Neural crest cell (in vitro differentiated cells): ENCODE data around the gene NOS1AP. TPM values are rescaled to one million over a fixed set of nuclear protein-coding genes. Genes with fewer than 3 reads are reported as not detected.

Source experiments
- DNase-seq: peaks from one replicate; pipeline ENCODE4 v3.0.0; 2021; ENCODE audit warnings: low read depth, mixed read lengths, low spot score
- H3K27ac Mint-ChIP-seq: one replicate; pipeline ENCODE4 v1.8.0; 2021; ENCODE audit warnings: mild to moderate bottlenecking, mixed read lengths; ENCODE audit not compliant: unreplicated experiment
- H3K27me3 Mint-ChIP-seq: 2 replicates; pipeline ENCODE4 v1.8.0; 2021; ENCODE audit warnings: low read depth, mild to moderate bottlenecking, mixed read lengths
- H3K36me3 Mint-ChIP-seq: 2 replicates; pipeline ENCODE4 v1.8.0; 2021; ENCODE audit warnings: low read depth, mild to moderate bottlenecking, mixed read lengths
- H3K4me1 Mint-ChIP-seq: 2 replicates; pipeline ENCODE4 v1.8.0; 2021; ENCODE audit warnings: mixed read lengths
- H3K4me3 Mint-ChIP-seq: one replicate; pipeline ENCODE4 v1.8.0; 2021; ENCODE audit warnings: mild to moderate bottlenecking, mixed read lengths
- H3K9me3 Mint-ChIP-seq: 2 replicates; pipeline ENCODE4 v1.8.0; 2021; ENCODE audit warnings: mixed read lengths
- CTCF ChIP-seq: fragments of 200-600 bp; sonication (generic); conservative IDR thresholded peaks from 2 replicates; pipeline ENCODE4 v1.5.0; 2021; ENCODE audit warnings: antibody characterized with exemption, mild to moderate bottlenecking
- total RNA-seq: library from RNA; stranded (reverse); gene quantifications from 2 replicates; pipeline ENCODE4 v1.2.1, GENCODE V29; 2021

NOS1AP gene
- total RNA-seq, 1 donor from 2014 or later, result 7.0 TPM

- no peak for DNase-seq
- H3K4me3 Mint-ChIP-seq, result no peak overlapping the region
- no peaks in the 10 kb centered on the region for H3K36me3 Mint-ChIP-seq
- no peaks in the 10 kb centered on the region for H3K9me3 Mint-ChIP-seq
- H3K4me1 Mint-ChIP-seq, result no peaks in the 10 kb centered on the region
- H3K27me3 Mint-ChIP-seq, result no peaks in the 10 kb centered on the region
- H3K27ac Mint-ChIP-seq, result no peak overlapping the region
- no peak for TF ChIP-seq CTCF
Measured at GRCh38 chr1:162281426-162281825, 211.9 kb downstream of the NOS1AP start.

- Mint-ChIP-seq H3K4me3 (no peak overlapping the region), H3K36me3 (no peaks in the 10 kb centered on the region), H3K4me1 (no peaks in the 10 kb centered on the region), H3K27me3 (no peaks in the 10 kb centered on the region), H3K27ac (no peak overlapping the region), H3K9me3 (no peaks in the 10 kb centered on the region)
- no peak for TF ChIP-seq CTCF
- no peak for DNase-seq
Measured at GRCh38 chr1:162283657-162284056, 214.2 kb downstream of the NOS1AP start.

- Mint-ChIP-seq H3K4me3 (no peak overlapping the region), H3K36me3 (no peaks in the 10 kb centered on the region), H3K9me3 (no peaks in the 10 kb centered on the region), H3K27me3 (no peaks in the 10 kb centered on the region), H3K27ac (no peak overlapping the region), H3K4me1 (no peaks in the 10 kb centered on the region)
- no peak for TF ChIP-seq CTCF
- no peak for DNase-seq
Measured at GRCh38 chr1:162284206-162284955, 214.9 kb downstream of the NOS1AP start.

GRCh38 chr1:162285149-162285561, 215.7 kb downstream of the NOS1AP start:
- no peak for DNase-seq
- TF ChIP-seq CTCF, result no peak
- no peaks in the 10 kb centered on the region for H3K4me1 Mint-ChIP-seq
- no peaks in the 10 kb centered on the region for H3K9me3 Mint-ChIP-seq
- no peak overlapping the region for H3K4me3 Mint-ChIP-seq
- peaks cover 1% of the 10 kb centered on the region for H3K36me3 Mint-ChIP-seq
- peak overlapping the region; percentile 13 for H3K27ac Mint-ChIP-seq
- H3K27me3 Mint-ChIP-seq, result no peaks in the 10 kb centered on the region

- DNase-seq, result no peak
- Mint-ChIP-seq H3K27me3 (no peaks in the 10 kb centered on the region), H3K9me3 (no peaks in the 10 kb centered on the region), H3K4me3 (no peak overlapping the region), H3K27ac (no peak overlapping the region), H3K4me1 (peaks cover 8% of the 10 kb centered on the region), H3K36me3 (peaks cover 2% of the 10 kb centered on the region)
- TF ChIP-seq CTCF, result no peak
Measured at GRCh38 chr1:162291000-162291399, 221.5 kb downstream of the NOS1AP start.
